ENCODE measurements around the gene TBL1X. TPM values are rescaled to one million over a fixed set of nuclear protein-coding genes. Genes with fewer than 3 reads are reported as not detected.

The TBL1X gene
- total RNA-seq, 4 donors from 2014 or later, result 14.8 to 31.7 (median 16.8) TPM

DNA sequence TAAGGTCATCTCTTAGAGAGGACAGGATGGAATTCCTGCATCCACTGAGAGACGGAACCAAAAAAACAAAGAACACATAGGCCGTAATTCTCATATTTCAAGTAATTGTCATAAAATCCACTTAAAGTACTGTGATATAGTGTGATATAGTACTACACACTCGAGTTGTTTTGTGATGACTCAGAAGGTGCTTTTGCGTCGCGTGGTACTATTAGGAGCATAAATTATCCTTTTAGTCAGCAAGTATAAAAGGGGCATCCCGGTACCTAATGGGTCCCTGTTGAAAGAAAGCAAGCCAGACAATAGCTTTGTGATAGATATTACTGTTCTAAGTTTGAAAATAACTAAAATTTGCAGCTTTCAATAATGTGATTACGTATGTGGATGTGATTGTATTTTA lies 245.5 kb downstream of the TBL1X start:
- TF ChIP-seq POLR2A (IDR thresholded peaks at IDR 0.05), result no peak
- no peak for TF ChIP-seq CTCF (IDR thresholded peaks at IDR 0.05)
- 71 to 95% methylated on average over 8 of the region's 8 CpGs for whole genome bisulfite sequencing, 2 donors
- H3K4me3 ChIP-seq (ENCODE audit: low read depth, poor library complexity, severe bottlenecking), result no peak overlapping the region
- no peak for DNase-seq (ENCODE audit: low spot score in 2 of 2)
- intact Hi-C loops (cut with DNase I; ENCODE audit: low total_unique reads), result no loop called here

DNA sequence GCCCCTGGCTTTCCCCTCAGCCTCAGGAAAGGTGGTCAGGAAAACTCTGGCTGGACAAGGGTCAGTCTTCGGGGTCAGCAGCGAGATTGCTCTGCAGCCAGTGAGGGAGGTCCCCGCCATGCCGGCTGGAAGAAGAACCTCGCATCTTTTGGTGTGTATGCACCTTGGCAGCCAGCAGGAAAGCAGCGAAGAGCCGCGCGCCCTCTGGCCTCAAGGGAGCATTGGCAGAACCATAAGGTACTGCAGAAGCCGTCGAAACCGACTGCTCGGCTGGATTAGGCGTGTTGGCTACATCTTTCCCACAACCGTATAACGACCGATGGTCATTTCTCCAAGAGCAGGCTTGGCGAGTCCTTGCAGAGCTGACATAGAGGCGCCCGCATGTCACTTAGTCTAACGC lies 252.5 kb downstream of the TBL1X start:
- intact Hi-C loops (cut with DNase I; ENCODE audit: low total_unique reads), result no loop called here
- TF ChIP-seq POLR2A (IDR thresholded peaks at IDR 0.05) (no peak), CTCF (IDR thresholded peaks at IDR 0.05) (no peak)
- DNase-seq (ENCODE audit: low spot score in 2 of 2), result no peak
- H3K4me3 ChIP-seq (ENCODE audit: low read depth, poor library complexity, severe bottlenecking), result no peak overlapping the region
- 95 to 98% methylated on average over 16 to 21 of the region's 21 CpGs for WGBS, 2 donors

GRCh38 chrX:9724711-9725110 lies 259.9 kb downstream of the TBL1X start:
- TF ChIP-seq CTCF (IDR thresholded peaks at IDR 0.05), result no peak
- DNase-seq (ENCODE audit: low spot score in 2 of 2), result no peak
- 79 to 93% methylated on average over 2 of the region's 2 CpGs for WGBS, 2 donors
- intact Hi-C loops (cut with DNase I; ENCODE audit: low total_unique reads), result no loop called here
- H3K4me3 ChIP-seq (ENCODE audit: low read depth, poor library complexity, severe bottlenecking), result no peak overlapping the region

- DNase-seq (ENCODE audit: low spot score in 2 of 2), result no peak
- 80 to 91% methylated on average over 3 of the region's 3 CpGs for WGBS, 2 donors
- intact Hi-C loops (cut with DNase I; ENCODE audit: low total_unique reads), result no loop called here
- H3K4me3 ChIP-seq (ENCODE audit: low read depth, poor library complexity, severe bottlenecking), result no peak overlapping the region
- TF ChIP-seq CTCF (IDR thresholded peaks at IDR 0.05) (no peak), POLR2A (IDR thresholded peaks at IDR 0.05) (no peak)
These were observed 263.4 kb downstream of the TBL1X start for GRCh38 chrX:9728261-9728660.

- DNase-seq (ENCODE audit: low spot score in 2 of 2), result no peak
- intact Hi-C loops (cut with DNase I; ENCODE audit: low total_unique reads), result no loop called here
- no peak overlapping the region for H3K4me3 ChIP-seq (ENCODE audit: low read depth, poor library complexity, severe bottlenecking)
- no peak for TF ChIP-seq CTCF (IDR thresholded peaks at IDR 0.05)
- WGBS, 2 donors, result 42 to 48% methylated on average over 5 of the region's 5 CpGs
These were observed 264.5 kb downstream of the TBL1X start for GRCh38 chrX:9729171-9729885.

DNA sequence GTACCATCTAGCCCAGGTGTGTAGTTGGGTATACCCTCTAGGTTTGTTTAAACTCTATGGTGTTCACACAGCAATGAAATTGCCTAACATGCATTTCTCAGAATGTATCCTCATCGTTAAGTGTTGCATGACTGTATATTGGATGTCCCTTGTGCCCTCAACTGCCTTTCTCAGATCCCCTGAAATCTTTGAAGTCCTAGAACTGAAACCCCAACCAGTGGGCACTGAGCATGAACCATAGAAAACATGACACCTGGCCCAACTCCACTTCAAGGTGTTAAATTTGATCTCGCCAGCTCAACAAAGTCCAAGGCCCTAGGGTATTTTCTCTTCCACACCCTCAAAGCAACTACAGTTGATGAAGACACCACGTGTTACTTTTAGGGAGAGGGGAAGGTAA lies 265.2 kb downstream of the TBL1X start:
- intact Hi-C loops (cut with DNase I; ENCODE audit: low total_unique reads), result no loop called here
- DNase-seq (ENCODE audit: low spot score in 2 of 2), result no peak
- 74 to 75% methylated on average over 3 of the region's 3 CpGs for WGBS, 2 donors
- H3K4me3 ChIP-seq (ENCODE audit: low read depth, poor library complexity, severe bottlenecking), result no peak overlapping the region
- TF ChIP-seq CTCF (IDR thresholded peaks at IDR 0.05) (no peak), POLR2A (IDR thresholded peaks at IDR 0.05) (no peak)
